IgD-negative memory B cell (primary cell): Measurements from ENCODE around the gene HSPB9. TPM values are rescaled to one million over a fixed set of nuclear protein-coding genes. Genes with fewer than 3 reads are reported as not detected.

ENCODE experiments used
- H3K27ac Mint-ChIP-seq, 3 donors: one replicate each; pipeline ENCODE4 v1.8.0; 2020 to 2022; ENCODE audit warnings: mild to moderate bottlenecking in 3 of 3, mixed read lengths in 3 of 3, moderate library complexity in 1 of 3
- H3K27me3 Mint-ChIP-seq: one replicate; pipeline ENCODE4 v1.8.0; 2021; ENCODE audit warnings: mixed read lengths
- H3K36me3 Mint-ChIP-seq: one replicate; pipeline ENCODE4 v1.8.0; 2020; ENCODE audit warnings: mild to moderate bottlenecking, mixed read lengths
- H3K4me1 Mint-ChIP-seq, 3 donors: one replicate each; pipeline ENCODE4 v1.8.0; 2020 to 2022; ENCODE audit warnings: mixed read lengths in 3 of 3, mild to moderate bottlenecking in 1 of 3
- H3K4me3 Mint-ChIP-seq, 4 donors: one replicate each; pipeline ENCODE4 v1.8.0; 2020 to 2022; ENCODE audit warnings: mild to moderate bottlenecking in 4 of 4, mixed read lengths in 4 of 4, moderate library complexity in 3 of 4
- H3K9me3 Mint-ChIP-seq, 3 donors: one replicate each; pipeline ENCODE4 v1.8.0; 2020 to 2021; ENCODE audit warnings: mixed read lengths in 3 of 3, mild to moderate bottlenecking in 1 of 3
- polyA plus RNA-seq: library from polyadenylated mRNA; unstranded; fragments of 300-500 nt; fragmentation: Illumina TruSeq; gene quantifications from one replicate; pipeline ENCODE4 v1.2.3, GENCODE V29; 2021

The HSPB9 gene
- polyA plus RNA-seq, 1 donor from 2014 or later = 0.15 TPM

DNA sequence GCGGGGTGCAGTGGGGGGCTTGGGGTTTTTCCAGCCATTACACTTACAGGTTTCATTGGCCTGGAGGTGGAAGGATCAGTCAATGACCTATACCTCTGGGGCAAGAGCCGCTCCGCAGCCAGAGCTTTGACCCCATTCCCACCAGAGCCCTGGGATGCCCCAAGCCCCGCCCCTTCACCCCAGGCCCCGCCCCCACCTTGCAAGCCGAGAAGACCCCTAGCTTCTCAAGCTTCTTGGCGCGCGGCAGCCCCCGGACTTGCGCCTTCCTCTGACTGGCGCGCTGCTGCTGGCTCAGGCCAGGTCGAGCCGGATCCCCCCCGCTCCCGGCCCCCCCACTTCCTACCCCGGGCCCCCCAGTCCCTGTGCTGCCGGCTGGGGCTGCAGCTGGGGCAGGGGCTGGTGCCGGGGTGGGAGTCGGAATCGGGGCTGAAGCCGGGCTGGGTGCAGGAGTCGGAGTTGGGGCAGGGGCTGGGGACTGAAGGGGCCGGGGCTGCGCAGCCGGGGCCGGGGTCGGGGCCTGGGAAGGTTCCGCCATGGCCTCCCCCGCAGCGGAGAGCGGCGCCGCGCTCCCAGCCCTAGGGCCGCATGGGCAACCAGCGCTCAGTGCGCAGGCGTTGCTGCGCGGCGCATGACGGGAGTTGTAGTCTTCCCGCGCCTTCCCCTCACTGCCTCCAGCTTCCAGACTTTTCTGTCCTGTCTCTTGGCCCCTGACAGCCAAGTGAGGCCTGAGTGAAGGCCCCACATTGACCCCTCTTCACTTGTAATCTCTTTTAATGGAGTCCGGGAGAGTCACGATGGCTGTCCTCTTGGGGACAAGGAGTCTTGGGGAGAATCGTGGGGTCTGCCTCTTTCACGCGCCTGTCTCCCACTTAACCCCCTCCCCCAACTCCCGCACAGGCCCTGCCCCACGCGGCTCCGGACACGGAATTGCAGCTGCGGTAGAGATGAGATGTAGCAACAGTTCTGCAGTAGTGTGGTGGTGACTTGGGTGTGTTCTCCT lies 1.5 kb upstream of the HSPB9 start, which contains the start of gene KAT2A:
KAT2A (minus strand) TSS at position 598 of the 1,000 bp plus-strand sequence; CDS start at position 535, 63 bp downstream.
- H3K36me3 Mint-ChIP-seq = peaks cover 2% of the 10 kb centered on the region

GRCh38 chr17:42124256-42124655 lies 1.7 kb downstream of the HSPB9 start:
- Mint-ChIP-seq H3K4me1 (peaks cover 6 to 9% (median 6%) of the 10 kb centered on the region in 3 donors), H3K36me3 (peaks cover 2% of the 10 kb centered on the region), H3K9me3 (no peaks in the 10 kb centered on the region), H3K27me3 (no peaks in the 10 kb centered on the region), H3K4me3 (no peak overlapping the region), H3K27ac (peak overlapping the region in 2 of 3 donors; percentile 62 to 72)

More for the DNA sequence above, 1.5 kb upstream of the HSPB9 start, which contains the start of gene KAT2A:
- H3K4me3 Mint-ChIP-seq = peak within 1 kb of the TSS; percentile 68 to 90 (median 80)
- no peaks in the 10 kb centered on the region for H3K27me3 Mint-ChIP-seq
- H3K9me3 Mint-ChIP-seq = no peaks in the 10 kb centered on the region
- H3K27ac Mint-ChIP-seq = peak within 1 kb of the TSS in 1 of 3 donors; percentile 80
- H3K4me1 Mint-ChIP-seq = peaks cover 12 to 15% (median 15%) of the 10 kb centered on the region in 3 donors

GRCh38 chr17:42125565-42125964 lies 3.0 kb downstream of the HSPB9 start:
- peaks cover 4 to 10% (median 5%) of the 10 kb centered on the region in 3 donors for H3K4me1 Mint-ChIP-seq
- H3K27me3 Mint-ChIP-seq = no peaks in the 10 kb centered on the region
- H3K4me3 Mint-ChIP-seq = no peak overlapping the region
- H3K36me3 Mint-ChIP-seq = peaks cover 2% of the 10 kb centered on the region
- H3K9me3 Mint-ChIP-seq = no peaks in the 10 kb centered on the region
- no peak overlapping the region for H3K27ac Mint-ChIP-seq

DNA sequence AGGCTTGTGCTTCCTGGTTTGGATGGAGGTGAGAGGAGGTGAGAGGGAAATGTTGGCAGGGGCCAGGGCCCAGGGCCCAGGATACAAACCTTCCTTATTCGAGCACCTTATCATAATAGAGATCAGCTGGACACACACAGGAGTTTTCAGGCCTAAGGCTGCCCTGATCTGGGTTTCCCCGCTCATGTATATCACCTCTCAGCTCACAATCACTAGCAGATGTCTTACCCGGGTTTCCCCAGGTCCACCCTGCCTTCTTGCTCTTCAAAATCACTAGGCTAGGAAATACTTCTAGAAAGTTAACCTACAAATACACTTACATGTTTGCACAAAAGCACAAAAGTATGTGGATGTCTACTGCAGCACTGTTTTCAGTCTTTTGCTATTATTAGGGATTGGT lies 4.2 kb downstream of the HSPB9 start:
- no peak overlapping the region for H3K27ac Mint-ChIP-seq
- no peaks in the 10 kb centered on the region for H3K27me3 Mint-ChIP-seq
- no peaks in the 10 kb centered on the region for H3K9me3 Mint-ChIP-seq
- peaks cover 2% of the 10 kb centered on the region for H3K36me3 Mint-ChIP-seq
- H3K4me1 Mint-ChIP-seq = peaks cover 11 to 18% (median 11%) of the 10 kb centered on the region in 3 donors
- H3K4me3 Mint-ChIP-seq = no peak overlapping the region

GRCh38 chr17:42127414-42127813 lies 4.8 kb downstream of the HSPB9 start:
- Mint-ChIP-seq H3K4me3 (peak overlapping the region in 1 of 4 donors; percentile 38), H3K27me3 (no peaks in the 10 kb centered on the region), H3K9me3 (no peaks in the 10 kb centered on the region), H3K4me1 (peaks cover 15 to 24% (median 16%) of the 10 kb centered on the region in 3 donors), H3K27ac (peak overlapping the region in 1 of 3 donors; percentile 53), H3K36me3 (peaks cover 2% of the 10 kb centered on the region)

DNA sequence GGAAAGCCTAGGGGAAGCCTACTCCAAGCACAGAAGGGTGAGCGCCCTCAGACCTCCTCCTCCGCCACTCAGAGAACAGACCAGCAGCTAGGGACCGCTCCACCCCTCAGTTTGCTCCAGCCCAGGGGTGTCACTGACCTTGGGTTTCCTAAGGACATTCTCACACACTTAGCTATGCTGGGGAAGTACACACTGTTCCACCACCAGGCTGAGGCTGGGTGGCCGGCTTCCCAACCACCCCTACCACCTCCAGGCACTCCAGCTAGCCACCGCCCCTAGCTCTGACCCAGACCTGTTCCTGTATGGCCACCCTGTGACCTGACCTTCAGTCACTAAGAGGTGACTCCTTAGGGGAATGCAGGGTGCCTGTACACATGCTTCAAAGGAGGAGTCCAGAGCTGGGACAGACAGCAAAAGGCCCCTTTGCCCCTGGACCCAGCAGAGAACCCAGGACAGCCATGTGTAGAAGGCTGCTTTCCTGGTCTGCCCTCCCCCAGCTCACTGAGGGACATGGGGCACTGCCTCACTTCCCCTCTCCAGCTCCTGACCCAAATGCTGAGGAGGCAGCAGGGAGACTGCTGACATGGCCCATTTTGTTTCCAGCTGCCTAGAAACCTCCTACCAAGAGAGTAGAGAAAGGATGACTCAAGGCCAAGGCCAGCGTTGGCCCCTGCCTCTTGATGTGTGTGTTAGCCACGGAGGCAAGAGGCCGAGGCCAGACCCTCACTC lies 6.7 kb downstream of the HSPB9 start:
- H3K27ac Mint-ChIP-seq = peak overlapping the region in 2 of 3 donors; percentile 80 to 83
- H3K36me3 Mint-ChIP-seq = peaks cover 2% of the 10 kb centered on the region
- no peak overlapping the region for H3K4me3 Mint-ChIP-seq
- H3K9me3 Mint-ChIP-seq = no peaks in the 10 kb centered on the region
- peaks cover 31 to 40% (median 32%) of the 10 kb centered on the region in 3 donors for H3K4me1 Mint-ChIP-seq
- H3K27me3 Mint-ChIP-seq = no peaks in the 10 kb centered on the region

GRCh38 chr17:42130310-42130936 lies 7.8 kb downstream of the HSPB9 start:
- Mint-ChIP-seq H3K36me3 (peaks cover 2% of the 10 kb centered on the region), H3K9me3 (no peaks in the 10 kb centered on the region), H3K27me3 (no peaks in the 10 kb centered on the region), H3K4me3 (peak overlapping the region in 2 of 4 donors; percentile 39 to 44), H3K4me1 (peaks cover 32 to 40% (median 37%) of the 10 kb centered on the region in 3 donors), H3K27ac (peak overlapping the region in 2 of 3 donors; percentile 54 to 70)

GRCh38 chr17:42131232-42131631 lies 8.6 kb downstream of the HSPB9 start:
- Mint-ChIP-seq H3K27me3 (no peaks in the 10 kb centered on the region), H3K4me1 (peaks cover 38 to 45% (median 44%) of the 10 kb centered on the region in 3 donors), H3K4me3 (peak overlapping the region in 2 of 4 donors; percentile 39 to 78), H3K27ac (peak overlapping the region in 2 of 3 donors; percentile 14 to 54), H3K9me3 (no peaks in the 10 kb centered on the region), H3K36me3 (no peaks in the 10 kb centered on the region)

- H3K27ac Mint-ChIP-seq = peak overlapping the region in 2 of 3 donors; percentile 54 to 55
- H3K4me3 Mint-ChIP-seq = peak overlapping the region in 3 of 4 donors; percentile 3 to 93 (median 43)
- no peaks in the 10 kb centered on the region for H3K27me3 Mint-ChIP-seq
- no peaks in the 10 kb centered on the region for H3K9me3 Mint-ChIP-seq
- peaks cover 40 to 47% (median 43%) of the 10 kb centered on the region in 3 donors for H3K4me1 Mint-ChIP-seq
- no peaks in the 10 kb centered on the region for H3K36me3 Mint-ChIP-seq
Observed at GRCh38 chr17:42131981-42132432, 9.4 kb downstream of the HSPB9 start.

GRCh38 chr17:42132941-42133340 lies 10.3 kb downstream of the HSPB9 start:
- Mint-ChIP-seq H3K4me1 (peaks cover 40 to 47% (median 42%) of the 10 kb centered on the region in 3 donors), H3K9me3 (no peaks in the 10 kb centered on the region), H3K4me3 (peak overlapping the region; percentile 3 to 93 (median 37)), H3K36me3 (no peaks in the 10 kb centered on the region), H3K27ac (peak overlapping the region; percentile 55 to 90 (median 87)), H3K27me3 (no peaks in the 10 kb centered on the region)

GRCh38 chr17:42133461-42134041 lies 10.9 kb downstream of the HSPB9 start:
- H3K27me3 Mint-ChIP-seq = no peaks in the 10 kb centered on the region
- no peaks in the 10 kb centered on the region for H3K36me3 Mint-ChIP-seq
- H3K4me3 Mint-ChIP-seq = peak overlapping the region; percentile 3 to 93 (median 37)
- H3K9me3 Mint-ChIP-seq = no peaks in the 10 kb centered on the region
- H3K27ac Mint-ChIP-seq = peak overlapping the region; percentile 55 to 90 (median 87)
- H3K4me1 Mint-ChIP-seq = peaks cover 40 to 47% (median 45%) of the 10 kb centered on the region in 3 donors

- Mint-ChIP-seq H3K4me1 (peaks cover 40 to 49% (median 49%) of the 10 kb centered on the region in 3 donors), H3K9me3 (no peaks in the 10 kb centered on the region), H3K4me3 (peak overlapping the region in 1 of 4 donors; percentile 82), H3K27ac (no peak overlapping the region), H3K27me3 (no peaks in the 10 kb centered on the region), H3K36me3 (no peaks in the 10 kb centered on the region)
Observed at GRCh38 chr17:42135151-42135550, 12.5 kb downstream of the HSPB9 start.

- Mint-ChIP-seq H3K27ac (peak overlapping the region in 1 of 3 donors; percentile 56), H3K27me3 (no peaks in the 10 kb centered on the region), H3K4me3 (peak overlapping the region in 3 of 4 donors; percentile 10 to 82 (median 67)), H3K36me3 (no peaks in the 10 kb centered on the region), H3K9me3 (no peaks in the 10 kb centered on the region), H3K4me1 (peaks cover 35 to 47% (median 46%) of the 10 kb centered on the region in 3 donors)
Observed at GRCh38 chr17:42135664-42136653, 13.4 kb downstream of the HSPB9 start.
